Endothelial cell of umbilical vein (primary cell): ENCODE data around the gene VSTM2B. TPM values are rescaled to one million over a fixed set of nuclear protein-coding genes. Genes with fewer than 3 reads are reported as not detected.

Source experiments
- BruUV-seq: library from RNA; stranded (reverse); fragments of 400-500 nt; replicated peaks from 2 replicates; lab custom pipeline; 2021; lab: Mats Ljungman, UMichigan
- CTCF ChIA-PET: fragments of 300-600, 350-600 bp; sonication (Branson Sonifier 250); formaldehyde crosslinking; loops from one replicate; lab custom pipeline; 2021; ENCODE audit warnings: antibody characterized with exemption, inconsistent platforms; lab: Charles Lee
- POLR2A ChIA-PET: fragments of 300-600, 350-600 bp; sonication (Branson Sonifier 250); formaldehyde crosslinking; loops from one replicate; lab custom pipeline; 2021; ENCODE audit warnings: antibody characterized with exemption, inconsistent platforms; lab: Charles Lee
- DNase-seq: peaks from one replicate; pipeline ENCODE4 v3.0.0-alpha.2; 2011; ENCODE audit warnings: low read depth, low spot score
- FAIRE-seq: peaks from 2 replicates; lab custom pipeline; 2011; peaks lifted over from hg19 to GRCh38; lab: Jason Lieb, UNC
- H2AFZ ChIP-seq: 2 replicates; pipeline ENCODE4 v1.6.0; 2012; ENCODE audit warnings: low read depth, low read length, control low read depth, inconsistent platforms
- H3K27ac ChIP-seq: 2 replicates; pipeline ENCODE4 v1.5.1; 2011; ENCODE audit warnings: low read depth, mild to moderate bottlenecking, control low read depth, low read length, moderate library complexity; ENCODE audit not compliant: insufficient read depth
- H3K27me3 ChIP-seq, 2 experiments: 2 replicates each; pipeline versions ENCODE4 v1.6.0 to v1.6.1; 2011; ENCODE audit warnings: low read length in 2 of 2, mixed read lengths in 1 of 2; ENCODE audit not compliant: control insufficient read depth in 2 of 2, insufficient read depth in 2 of 2
- H3K36me3 ChIP-seq, 2 experiments: 2 replicates in 1 of 2; 3 replicates in 1 of 2; pipeline ENCODE4 v1.5.1; 2011; ENCODE audit warnings: low read length in 2 of 2, mild to moderate bottlenecking in 1 of 2, moderate library complexity in 1 of 2; ENCODE audit not compliant: control insufficient read depth in 2 of 2, insufficient read depth in 2 of 2; ENCODE audit errors: extremely low read depth in 1 of 2
- H3K4me1 ChIP-seq: 3 replicates; pipeline ENCODE4 v1.5.1; 2011; ENCODE audit warnings: mild to moderate bottlenecking, low read length; ENCODE audit not compliant: control insufficient read depth, insufficient read depth; ENCODE audit errors: extremely low read depth
- H3K4me2 ChIP-seq: 2 replicates; pipeline ENCODE4 v1.6.1; 2011; ENCODE audit warnings: low read length, control low read depth, mixed read lengths; ENCODE audit not compliant: insufficient read depth
- H3K4me3 ChIP-seq, 3 experiments: fragments of 200-600 bp in 1 of 3; sonication (generic), shearing (Covaris generic) in 1 of 3; replicated peaks in 1 of 3; 2 replicates each; pipeline ENCODE4 v1.5.1; 2011 to 2016; ENCODE audit warnings: control low read depth in 3 of 3, low read length in 3 of 3, mild to moderate bottlenecking in 2 of 3, inconsistent platforms in 1 of 3, low read depth in 1 of 3, moderate library complexity in 1 of 3; ENCODE audit not compliant: insufficient read depth in 1 of 3
- H3K79me2 ChIP-seq: 2 replicates; pipeline ENCODE4 v1.6.0; 2012; ENCODE audit warnings: low read length, inconsistent platforms; ENCODE audit not compliant: control insufficient read depth, insufficient read depth
- H3K9ac ChIP-seq: replicated peaks from 2 replicates; pipeline ENCODE3; 2011; ENCODE audit warnings: low read length, control low read depth; ENCODE audit not compliant: insufficient read depth; ENCODE audit errors: extremely low read depth
- H3K9me1 ChIP-seq: replicated peaks from 3 replicates; pipeline ENCODE4 v1.6.0; 2011; ENCODE audit warnings: mild to moderate bottlenecking, low read length; ENCODE audit not compliant: control insufficient read depth, insufficient read depth; ENCODE audit errors: extremely low read depth
- H3K9me3 ChIP-seq: replicated peaks from 2 replicates; pipeline ENCODE4 v1.5.1; 2012; ENCODE audit warnings: low read length, inconsistent platforms; ENCODE audit not compliant: control insufficient read depth, insufficient read depth
- H4K20me1 ChIP-seq: replicated peaks from 2 replicates; pipeline ENCODE3; 2011; ENCODE audit warnings: mild to moderate bottlenecking, low read length; ENCODE audit not compliant: control insufficient read depth, insufficient read depth; ENCODE audit errors: extremely low read depth
- CTCF ChIP-seq, 2 donors: IDR thresholded peaks; 1 replicate in 1 of 2; 2 replicates in 1 of 2; pipeline ENCODE4 v1.5.1; 2011; ENCODE audit warnings: low read length in 2 of 2, mild to moderate bottlenecking in 2 of 2, moderate library complexity in 2 of 2, control low read depth in 1 of 2, inconsistent platforms in 1 of 2, low read depth in 1 of 2; ENCODE audit not compliant: insufficient read depth in 1 of 2; ENCODE audit errors: extremely low read depth in 1 of 2
- EZH2 ChIP-seq: IDR thresholded peaks from 2 replicates; pipeline ENCODE4 v1.6.1; 2012; ENCODE audit warnings: borderline replicate concordance, low read depth, mild to moderate bottlenecking, moderate library complexity, low read length, inconsistent platforms; ENCODE audit not compliant: severe bottlenecking
- FOS ChIP-seq: IDR thresholded peaks from 2 replicates; pipeline ENCODE4 v1.6.1; 2011; ENCODE audit warnings: mild to moderate bottlenecking, low read length, moderate library complexity, borderline replicate concordance; ENCODE audit not compliant: insufficient read depth
- GATA2 ChIP-seq: IDR thresholded peaks from 2 replicates; pipeline ENCODE4 v1.7.0; 2011; ENCODE audit warnings: low read depth, mild to moderate bottlenecking, moderate library complexity, mixed read lengths, low read length; ENCODE audit not compliant: insufficient read length, insufficient read depth
- JUN ChIP-seq: IDR thresholded peaks from 2 replicates; pipeline ENCODE4 v1.6.1; 2011; ENCODE audit warnings: borderline replicate concordance, low read depth; ENCODE audit not compliant: insufficient read length, insufficient read depth
- MAX ChIP-seq: IDR thresholded peaks from 2 replicates; pipeline ENCODE4 v1.6.1; 2011; ENCODE audit not compliant: insufficient read depth, insufficient read length
- MYC ChIP-seq: IDR thresholded peaks from one replicate; pipeline ENCODE4 v1.6.1; 2011; ENCODE audit warnings: mild to moderate bottlenecking, low read depth, low read length
- POLR2A ChIP-seq: IDR thresholded peaks from 2 replicates; pipeline ENCODE4 v1.6.1; 2012; ENCODE audit warnings: low read depth, mild to moderate bottlenecking, control low read depth, low read length
- POLR2AphosphoS5 ChIP-seq: IDR thresholded peaks from 2 replicates; pipeline ENCODE4 v1.6.1; 2012; ENCODE audit warnings: low read depth, mild to moderate bottlenecking, control low read depth, low read length, moderate library complexity; ENCODE audit not compliant: insufficient read depth
- dilution Hi-C: fragments of 300-500 bp; cut with MboI; formaldehyde crosslinking; loops from one replicate; pipeline ENCODE4 v1.15.0; 2019; ENCODE audit warnings: low sequenced_read_pairs; ENCODE audit not compliant: extremely low pct_ligation_motif_present
- intact Hi-C: fragments of 100-400 bp; cut with micrococcal nuclease; formaldehyde crosslinking; loops from one replicate; pipeline ENCODE4 v1.10.0; 2022
- polyA plus RNA-seq, 4 experiments: library from polyadenylated mRNA; depleted of rRNA in 3 of 4; stranded (reverse) in 3 of 4; unstranded in 1 of 4; fragments of >200 nt; gene quantifications; 2 replicates each; pipeline versions ENCODE4 v1.2.1 to v1.2.3, GENCODE V29; 2011 to 2012; ENCODE audit warnings: missing spikeins in 1 of 4
- total RNA-seq: library from RNA; stranded (reverse); gene quantifications from 2 replicates; pipeline ENCODE4 v1.2.3, GENCODE V29; 2021

The VSTM2B gene
- total and polyA plus RNA-seq, 2 donors (not counting 3 experiments of a cell fraction or from before 2014, with no cell fraction given): not detected

DNA sequence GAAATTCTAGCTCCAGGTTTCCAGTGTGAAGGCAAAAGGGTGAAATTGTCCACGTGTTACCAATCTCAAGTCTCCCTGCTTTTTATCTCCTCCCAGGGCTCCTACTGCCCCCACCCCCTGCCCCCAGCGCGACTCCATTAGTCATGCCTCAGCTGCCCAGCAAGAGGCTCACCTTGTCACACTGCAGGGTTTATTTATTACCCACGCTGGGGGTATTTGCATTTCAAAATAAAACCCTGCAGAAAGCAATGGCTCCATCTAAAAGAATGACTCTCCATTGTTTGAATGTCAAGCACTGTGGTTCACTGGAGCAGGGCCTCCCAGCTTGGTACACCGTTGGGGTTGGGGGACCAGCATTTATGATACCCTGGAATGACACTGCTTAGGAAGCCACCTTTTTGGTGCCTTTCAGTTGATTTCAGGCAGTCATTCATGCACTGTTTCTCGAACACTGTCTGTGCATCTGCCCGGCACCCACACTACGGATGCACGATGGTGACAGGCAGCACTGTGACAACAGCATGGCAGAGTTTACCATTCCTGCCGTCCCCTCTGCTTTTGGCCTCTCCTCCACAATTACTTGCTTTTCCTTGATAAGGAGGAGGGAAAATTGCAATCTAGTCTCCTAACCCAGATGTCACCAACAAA, 70.4 kb downstream of the VSTM2B start:
- no TSS peak for BruUV-seq
- ChIA-PET POLR2A (no interaction called here), CTCF (no interaction called here)
- Histone ChIP-seq H3K27me3 (no peaks in the 10 kb centered on the region), H3K9me3 (no peaks in the 10 kb centered on the region), H2AFZ (no peak overlapping the region), H3K79me2 (no peaks in the 10 kb centered on the region), H4K20me1 (no peaks in the 10 kb centered on the region), H3K4me1 (no peaks in the 10 kb centered on the region), H3K4me2 (no peak overlapping the region), H3K9ac (no peak overlapping the region), H3K9me1 (no peaks in the 10 kb centered on the region), H3K27ac (no peak overlapping the region), H3K4me3 (no peak overlapping the region), H3K36me3 (no peaks in the 10 kb centered on the region)
- intact Hi-C loops (no loop called here), dilution Hi-C loops (no loop called here)
- FAIRE-seq (no peak), DNase-seq (no peak)
- no peak for TF ChIP-seq POLR2A
- TF ChIP-seq CTCF (IDR thresholded peaks at IDR 0.05; ENCODE audit: extremely low read depth in 1 of 2, insufficient read depth in 1 of 2, low read depth in 1 of 2, low read length in 2 of 2): no peak
- TF ChIP-seq JUN: no peak
- TF ChIP-seq MAX: no peak
- no peak for TF ChIP-seq GATA2
- TF ChIP-seq POLR2AphosphoS5: no peak
- TF ChIP-seq FOS: no peak
- no peak for TF ChIP-seq EZH2
- TF ChIP-seq MYC: no peak
